ENCODE data around the gene NOTCH1. TPM values are rescaled to one million over a fixed set of nuclear protein-coding genes. Genes with fewer than 3 reads are reported as not detected.

The NOTCH1 gene
- total and polyA plus RNA-seq, 2 of the 4 experiments (the other 2 are of a cell fraction) = 1.8 to 6.0 TPM

GRCh38 chr9:136499071-136499934 lies 46.5 kb downstream of the NOTCH1 start (continued):
- no peak for TF ChIP-seq ELK1 (IDR thresholded peaks at IDR 0.05; ENCODE audit: borderline replicate concordance, low read depth, low read length)

GRCh38 chr9:136497916-136498695 lies 47.7 kb downstream of the NOTCH1 start:
- Histone ChIP-seq H3K4me1 (ENCODE audit: control insufficient read depth, insufficient read depth, low read length) (no peaks in the 10 kb centered on the region), H2BK20ac (ENCODE audit: low read depth, low read length) (no peak overlapping the region), H3K56ac (ENCODE audit: extremely low read depth, insufficient read depth, low read length) (no peak overlapping the region), H3K4me2 (ENCODE audit: low read depth, low read length) (no peak overlapping the region), H3K27me3 (ENCODE audit: control insufficient read depth, insufficient read depth, low read length) (no peaks in the 10 kb centered on the region), H3K4me3 (ENCODE audit: insufficient read depth, low read depth, low read length) (no peak overlapping the region), H3K79me1 (ENCODE audit: low read depth in 1 of 2, low read length in 2 of 2) (no peaks in the 10 kb centered on the region), H3K18ac (ENCODE audit: low read depth, low read length) (no peak overlapping the region), H3K14ac (replicated peaks; ENCODE audit: low read depth, low read length) (no peak overlapping the region), H3K36me3 (ENCODE audit: control insufficient read depth, insufficient read depth, low read length) (peaks cover 64% of the 10 kb centered on the region), H2BK5ac (ENCODE audit: low read depth, low read length, poor library complexity, severe bottlenecking) (no peak overlapping the region), H3K27ac (ENCODE audit: insufficient read depth, low read length) (no peak overlapping the region), H2AFZ (replicated peaks; ENCODE audit: low read length, poor library complexity) (no peak overlapping the region), H2AK5ac (ENCODE audit: low read depth, low read length) (no peak overlapping the region), H3K9ac (ENCODE audit: low read depth, low read length) (no peak overlapping the region), H2AK9ac (replicated peaks; ENCODE audit: low read depth, low read length, poor library complexity) (no peak overlapping the region), H4K91ac (ENCODE audit: insufficient read depth, low read depth, low read length) (no peak overlapping the region), H4K20me1 (ENCODE audit: insufficient read depth, low read length) (no peaks in the 10 kb centered on the region), H3K4ac (ENCODE audit: low read depth, low read length) (no peak overlapping the region), H2BK120ac (ENCODE audit: low read depth, low read length) (no peak overlapping the region), H3K9me1 (ENCODE audit: insufficient read depth, low read length) (no peaks in the 10 kb centered on the region), H4K8ac (ENCODE audit: low read depth in 2 of 2, low read length in 2 of 2) (no peak overlapping the region), H2BK15ac (ENCODE audit: low read depth, low read length) (no peak overlapping the region), H3K23ac (ENCODE audit: low read depth, low read length) (no peak overlapping the region), H4K5ac (ENCODE audit: low read depth, low read length) (no peak overlapping the region), H3K9me3 (ENCODE audit: control insufficient read depth, insufficient read depth, low read length) (no peaks in the 10 kb centered on the region)
- no TSS peak for BruUV-seq (replicated peaks)
- dilution Hi-C loops (cut with HindIII; ENCODE audit: low sequenced_read_pairs, unreplicated experiment) = no loop called here
- DNase-seq (no peak), ATAC-seq (ENCODE audit: low read depth) (no peak)
- POLR2A ChIA-PET (ENCODE audit: unreplicated experiment) = no interaction called here
- in situ Hi-C loops (cut with MboI; ENCODE audit: low sequenced_read_pairs) = no loop called here
- intact Hi-C loops (cut with micrococcal nuclease) = no loop called here
- CTCF ChIA-PET = interaction anchor here (1.1 kb wide), 1 partner anchor 127 kb away, joined by 3 read pairs; no protein-coding TSS in a partner anchor
- WGBS, 2 experiments (ENCODE audit: extremely low coverage in 2 of 2, insufficient read length in 1 of 2) = no CpG with 5 or more reads among the region's 28 CpGs
- no peak for TF ChIP-seq ELK1 (IDR thresholded peaks at IDR 0.05; ENCODE audit: borderline replicate concordance, low read depth, low read length)
- TF ChIP-seq POLR2A (IDR thresholded peaks at IDR 0.05; ENCODE audit: low read depth, low read length) = no peak
- no peak for TF ChIP-seq MXI1 (IDR thresholded peaks at IDR 0.05; ENCODE audit: borderline replicate concordance, low read depth, low read length)
- TF ChIP-seq CEBPB (IDR thresholded peaks at IDR 0.05; ENCODE audit: low read depth, low read length) = no peak
- TF ChIP-seq FOS (IDR thresholded peaks at IDR 0.05; ENCODE audit: low read depth, low read length) = no peak
- TF ChIP-seq MAZ (IDR thresholded peaks at IDR 0.05; ENCODE audit: borderline replicate concordance, low read depth, low read length) = no peak
- TF ChIP-seq RFX5 (IDR thresholded peaks at IDR 0.05; ENCODE audit: low read depth, low read length) = no peak
- TF ChIP-seq BHLHE40 (IDR thresholded peaks at IDR 0.05; ENCODE audit: low read depth, low read length) = no peak
- no peak for TF ChIP-seq RCOR1 (IDR thresholded peaks at IDR 0.05; ENCODE audit: insufficient replicate concordance, low read length)
- TF ChIP-seq CHD1 (IDR thresholded peaks at IDR 0.05; ENCODE audit: low read depth, low read length) = no peak

Data from IMR-90 (cell line).